SH-SY5Y (cell line): ENCODE measurements around the gene KTI12.

Experiments
- GATA2 ChIP-seq: IDR thresholded peaks from 2 replicates; pipeline ENCODE4 v1.6.1; 2011; ENCODE audit warnings: mild to moderate bottlenecking, low read depth, low read length
- GATA3 ChIP-seq: IDR thresholded peaks from 2 replicates; pipeline ENCODE4 v1.6.1; 2011; ENCODE audit warnings: low read depth, mild to moderate bottlenecking, low read length, moderate library complexity

The KTI12 gene, protein sequence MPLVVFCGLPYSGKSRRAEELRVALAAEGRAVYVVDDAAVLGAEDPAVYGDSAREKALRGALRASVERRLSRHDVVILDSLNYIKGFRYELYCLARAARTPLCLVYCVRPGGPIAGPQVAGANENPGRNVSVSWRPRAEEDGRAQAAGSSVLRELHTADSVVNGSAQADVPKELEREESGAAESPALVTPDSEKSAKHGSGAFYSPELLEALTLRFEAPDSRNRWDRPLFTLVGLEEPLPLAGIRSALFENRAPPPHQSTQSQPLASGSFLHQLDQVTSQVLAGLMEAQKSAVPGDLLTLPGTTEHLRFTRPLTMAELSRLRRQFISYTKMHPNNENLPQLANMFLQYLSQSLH

DNA sequence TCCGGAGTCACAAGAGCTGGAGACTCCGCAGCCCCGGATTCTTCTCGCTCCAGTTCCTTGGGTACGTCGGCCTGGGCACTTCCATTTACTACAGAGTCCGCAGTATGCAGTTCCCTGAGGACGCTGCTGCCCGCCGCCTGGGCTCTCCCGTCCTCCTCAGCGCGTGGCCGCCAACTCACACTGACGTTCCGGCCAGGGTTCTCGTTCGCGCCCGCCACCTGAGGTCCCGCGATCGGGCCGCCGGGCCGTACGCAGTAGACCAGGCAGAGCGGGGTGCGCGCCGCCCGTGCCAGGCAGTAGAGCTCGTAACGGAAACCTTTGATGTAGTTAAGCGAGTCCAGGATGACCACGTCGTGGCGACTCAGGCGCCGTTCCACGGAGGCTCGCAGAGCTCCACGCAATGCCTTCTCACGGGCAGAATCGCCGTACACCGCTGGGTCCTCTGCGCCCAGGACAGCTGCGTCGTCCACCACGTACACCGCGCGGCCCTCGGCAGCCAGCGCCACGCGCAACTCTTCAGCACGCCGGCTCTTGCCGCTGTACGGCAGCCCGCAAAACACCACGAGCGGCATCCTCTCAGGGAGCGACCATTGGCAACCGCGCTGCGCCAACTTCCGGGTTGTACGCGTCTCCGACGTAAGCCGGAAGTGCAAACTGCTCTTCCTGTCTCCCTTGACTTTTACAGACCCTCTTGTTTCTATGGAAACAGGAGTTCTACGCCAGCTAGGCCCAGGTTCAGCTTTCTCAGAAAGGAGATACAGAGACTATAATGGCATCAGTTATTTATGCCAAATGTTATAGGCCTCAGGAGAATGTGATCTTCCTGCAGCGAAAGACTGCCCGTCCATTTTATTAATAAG lies at the start of gene KTI12:
KTI12 (minus strand) TSS at position 621 of the 860 bp plus-strand sequence; CDS start at position 572, 49 bp downstream.
- no peak for TF ChIP-seq GATA2
- TF ChIP-seq GATA3 = no peak

- TF ChIP-seq GATA2 (no peak), GATA3 (no peak)
Observed at GRCh38 chr1:52080014-52080415, 46.4 kb upstream of the KTI12 start.

DNA sequence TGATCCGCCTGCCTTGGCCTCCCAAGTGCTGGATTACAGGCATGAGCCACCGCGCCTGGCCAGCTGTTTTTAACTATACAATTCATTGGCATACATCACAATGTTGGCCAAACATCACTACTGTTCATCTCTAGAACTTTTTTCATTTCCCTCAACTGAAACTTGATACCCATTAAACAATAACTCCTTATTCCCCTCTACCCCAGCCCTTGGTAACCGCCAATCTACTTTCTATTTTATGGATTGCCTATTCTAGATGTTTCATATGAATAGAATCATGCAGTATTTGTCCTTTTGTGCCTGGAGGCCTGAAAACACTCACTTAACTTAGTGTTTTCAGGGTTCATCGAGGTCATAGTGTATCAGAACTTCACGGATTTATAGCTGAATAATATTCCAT lies 38.7 kb upstream of the KTI12 start:
- TF ChIP-seq GATA3 = no peak
- TF ChIP-seq GATA2 = no peak

DNA sequence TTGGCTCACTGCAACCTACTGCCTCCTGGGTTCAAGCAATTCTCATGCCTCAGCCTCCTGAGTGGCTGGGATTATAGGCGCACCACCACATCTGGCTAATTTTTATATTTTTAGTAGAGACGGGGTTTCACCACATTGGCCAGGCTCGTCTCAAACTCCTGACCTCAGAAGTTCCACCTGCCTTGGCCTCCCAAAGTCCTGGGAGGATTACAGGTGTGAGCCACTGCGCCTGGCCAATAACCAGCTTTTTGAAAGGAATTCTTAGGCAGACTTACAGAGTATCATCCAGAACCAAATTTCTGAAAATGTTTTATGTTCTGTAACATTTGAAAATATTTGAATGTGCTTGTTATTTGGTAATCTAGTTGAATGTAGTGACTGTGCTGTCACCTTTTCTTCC lies 37.1 kb upstream of the KTI12 start:
- no peak for TF ChIP-seq GATA2
- TF ChIP-seq GATA3 = no peak

DNA sequence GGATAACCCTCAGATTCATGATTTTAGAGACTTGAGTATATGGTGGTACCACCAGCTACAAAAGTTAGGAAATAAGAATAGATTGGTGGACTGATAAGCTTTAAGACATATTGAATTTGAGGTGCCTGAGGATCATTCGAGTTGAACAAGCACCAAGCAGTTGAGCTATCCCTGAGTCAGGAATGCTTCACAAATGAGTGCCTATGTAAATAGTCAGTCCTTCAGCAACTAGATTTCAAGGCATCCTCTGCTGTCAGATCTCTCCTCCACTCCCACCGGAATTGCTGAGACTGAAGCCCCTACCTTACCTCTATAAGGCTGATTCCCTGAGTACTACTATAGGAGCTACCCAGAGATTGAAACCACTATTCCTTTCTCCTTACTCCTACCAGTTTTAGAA lies 29.6 kb upstream of the KTI12 start:
- TF ChIP-seq GATA3 (no peak), GATA2 (no peak)

GRCh38 chr1:52060822-52061221 lies 27.2 kb upstream of the KTI12 start:
- TF ChIP-seq GATA2 (no peak), GATA3 (no peak)

DNA sequence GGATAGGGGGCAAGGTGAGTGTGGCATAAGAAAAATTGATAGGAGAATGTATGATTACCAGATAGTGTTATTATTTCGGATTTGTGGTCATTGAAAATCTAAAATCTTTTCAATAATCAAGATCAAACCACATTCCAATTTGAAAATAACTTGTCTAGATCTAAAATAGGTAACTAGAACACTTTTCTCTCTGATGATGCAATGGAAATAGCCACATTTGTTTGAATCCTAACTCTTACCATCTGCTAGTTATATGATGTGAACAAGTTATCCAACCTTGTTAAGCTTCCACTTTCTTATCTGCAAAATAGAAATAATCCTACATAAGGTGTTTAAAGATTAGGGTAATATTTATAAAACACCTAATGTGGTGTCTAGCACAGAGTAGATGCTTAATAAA lies 26.3 kb upstream of the KTI12 start:
- TF ChIP-seq GATA3 = no peak
- no peak for TF ChIP-seq GATA2

DNA sequence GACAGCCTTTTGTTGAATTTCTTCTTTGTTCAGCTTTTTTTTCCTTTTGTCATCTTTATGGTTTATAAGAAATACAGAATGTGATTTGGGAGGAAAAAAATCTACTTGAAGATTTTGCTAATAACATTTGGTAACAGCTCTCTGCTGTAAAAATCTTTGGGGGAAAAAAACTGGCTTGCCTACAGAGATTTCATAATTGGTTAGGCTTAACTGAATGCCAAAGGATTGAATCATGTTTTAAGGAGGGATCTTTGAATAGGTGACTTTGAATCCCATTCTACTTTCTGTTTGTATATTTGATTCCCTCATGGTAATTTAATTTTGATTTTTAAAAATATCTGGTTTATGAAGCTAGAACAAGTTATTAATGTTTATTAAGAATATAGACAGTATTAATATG lies 25.7 kb upstream of the KTI12 start:
- no peak for TF ChIP-seq GATA3
- TF ChIP-seq GATA2 = no peak

- TF ChIP-seq GATA2 = no peak
- TF ChIP-seq GATA3 = no peak
Observed at GRCh38 chr1:52057876-52058415, 24.3 kb upstream of the KTI12 start.

GRCh38 chr1:52057255-52057654 lies 23.6 kb upstream of the KTI12 start:
- TF ChIP-seq GATA2 (no peak), GATA3 (no peak)

DNA sequence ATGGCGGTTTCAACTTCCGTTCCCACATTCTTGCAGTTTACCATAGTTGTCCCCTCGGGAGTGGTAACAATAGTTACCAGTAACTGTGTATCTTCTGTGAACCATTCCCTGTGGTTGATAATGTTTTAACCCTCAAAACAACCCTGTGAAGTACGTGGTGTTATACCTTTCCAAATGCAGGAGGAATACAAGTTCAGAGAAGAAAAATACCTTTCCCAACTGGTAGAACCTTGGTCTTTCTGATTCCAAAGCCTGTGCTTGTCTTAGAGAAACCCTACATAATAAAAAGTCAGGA lies 23.3 kb upstream of the KTI12 start:
- TF ChIP-seq GATA2 (no peak), GATA3 (no peak)

GRCh38 chr1:52056163-52056936 lies 22.7 kb upstream of the KTI12 start, which contains the start of gene BTF3L4:
Gene BTF3L4, plus strand, starts transcription at chr1:52056295. Its CDS starts 3,553 bp downstream, at chr1:52059848.
- TF ChIP-seq GATA3 = no peak
- TF ChIP-seq GATA2 = no peak

- TF ChIP-seq GATA2 (no peak), GATA3 (no peak)
Observed at GRCh38 chr1:52055866-52056162, 22.2 kb upstream of the KTI12 start.

- TF ChIP-seq GATA3 (no peak), GATA2 (no peak)
Observed at GRCh38 chr1:52055066-52055865, 21.7 kb upstream of the KTI12 start, which contains the start of gene TXNDC12. Gene TXNDC12, minus strand, starts transcription at chr1:52055191. Its CDS starts 95 bp downstream, at chr1:52055096.

DNA sequence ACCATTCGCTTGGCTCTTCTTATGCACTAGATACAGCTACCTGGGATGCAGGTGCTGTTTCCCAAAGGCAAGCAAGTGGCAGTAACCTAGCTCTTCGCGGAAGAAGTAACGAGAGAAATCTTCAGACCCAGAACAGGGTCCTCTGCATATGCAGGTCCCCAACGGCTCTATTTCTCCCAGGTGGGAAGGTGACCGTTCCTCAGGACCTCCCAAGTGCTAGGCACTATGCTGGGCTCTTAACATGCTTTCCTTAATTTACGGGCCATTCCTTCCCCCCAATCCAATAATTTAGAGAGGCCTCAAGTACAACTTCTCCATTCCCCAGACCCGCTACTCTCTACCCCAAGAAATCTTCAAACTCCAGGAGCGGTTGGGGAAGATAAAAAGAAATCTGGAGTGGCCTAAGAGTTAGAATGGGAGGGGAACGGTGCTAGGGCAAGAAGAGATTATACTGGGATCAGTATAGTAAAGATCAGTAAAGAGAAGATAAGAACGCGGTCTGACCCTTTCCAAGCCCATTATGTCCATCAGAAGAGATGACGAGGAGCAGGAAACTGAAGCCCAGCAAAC lies 21.0 kb upstream of the KTI12 start:
- no peak for TF ChIP-seq GATA3
- no peak for TF ChIP-seq GATA2
